HG02840 (cell line): ENCODE measurements around the gene PCDH9.

ENCODE experiments used
- ATAC-seq: cut with Tn5 transposase; IDR thresholded peaks from one replicate; pipeline ENCODE4 v1.9.1; 2021; ENCODE audit warnings: mild to moderate bottlenecking, moderate library complexity, moderate number of reproducible peaks; ENCODE audit not compliant: unreplicated experiment, low FRiP score

PCDH9 gene, protein sequence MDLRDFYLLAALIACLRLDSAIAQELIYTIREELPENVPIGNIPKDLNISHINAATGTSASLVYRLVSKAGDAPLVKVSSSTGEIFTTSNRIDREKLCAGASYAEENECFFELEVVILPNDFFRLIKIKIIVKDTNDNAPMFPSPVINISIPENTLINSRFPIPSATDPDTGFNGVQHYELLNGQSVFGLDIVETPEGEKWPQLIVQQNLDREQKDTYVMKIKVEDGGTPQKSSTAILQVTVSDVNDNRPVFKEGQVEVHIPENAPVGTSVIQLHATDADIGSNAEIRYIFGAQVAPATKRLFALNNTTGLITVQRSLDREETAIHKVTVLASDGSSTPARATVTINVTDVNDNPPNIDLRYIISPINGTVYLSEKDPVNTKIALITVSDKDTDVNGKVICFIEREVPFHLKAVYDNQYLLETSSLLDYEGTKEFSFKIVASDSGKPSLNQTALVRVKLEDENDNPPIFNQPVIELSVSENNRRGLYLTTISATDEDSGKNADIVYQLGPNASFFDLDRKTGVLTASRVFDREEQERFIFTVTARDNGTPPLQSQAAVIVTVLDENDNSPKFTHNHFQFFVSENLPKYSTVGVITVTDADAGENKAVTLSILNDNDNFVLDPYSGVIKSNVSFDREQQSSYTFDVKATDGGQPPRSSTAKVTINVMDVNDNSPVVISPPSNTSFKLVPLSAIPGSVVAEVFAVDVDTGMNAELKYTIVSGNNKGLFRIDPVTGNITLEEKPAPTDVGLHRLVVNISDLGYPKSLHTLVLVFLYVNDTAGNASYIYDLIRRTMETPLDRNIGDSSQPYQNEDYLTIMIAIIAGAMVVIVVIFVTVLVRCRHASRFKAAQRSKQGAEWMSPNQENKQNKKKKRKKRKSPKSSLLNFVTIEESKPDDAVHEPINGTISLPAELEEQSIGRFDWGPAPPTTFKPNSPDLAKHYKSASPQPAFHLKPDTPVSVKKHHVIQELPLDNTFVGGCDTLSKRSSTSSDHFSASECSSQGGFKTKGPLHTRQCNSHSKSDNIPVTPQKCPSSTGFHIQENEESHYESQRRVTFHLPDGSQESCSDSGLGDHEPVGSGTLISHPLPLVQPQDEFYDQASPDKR (N-terminal part only)

GRCh38 chr13:67229481-67230403 lies at the start of gene PCDH9:
Gene PCDH9, minus strand, starts transcription at chr13:67230336. Its CDS starts 1,896 bp downstream, at chr13:67228440.
- ATAC-seq: no peak

DNA sequence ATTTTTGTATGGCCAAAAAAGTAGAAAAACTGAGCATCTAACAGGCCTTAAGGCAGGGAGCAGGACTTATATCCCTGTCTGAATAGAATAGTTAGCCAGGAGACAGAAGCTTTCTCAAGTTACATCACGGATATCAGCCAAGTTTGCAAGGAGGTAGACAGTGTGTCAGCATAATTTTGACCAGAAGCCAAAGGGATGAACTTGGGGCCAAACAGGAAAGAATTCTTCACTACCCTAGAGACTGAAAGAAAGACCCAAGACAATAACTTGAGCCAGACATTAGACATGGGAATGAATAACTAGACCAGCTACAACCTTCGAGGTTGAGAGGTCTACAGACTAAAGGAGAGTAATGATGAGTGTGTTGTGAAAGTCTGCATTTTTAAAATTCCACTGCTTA lies 48.1 kb upstream of the PCDH9 start:
- no peak for ATAC-seq

GRCh38 chr13:67277581-67277980 lies 47.4 kb upstream of the PCDH9 start:
- no peak for ATAC-seq

DNA sequence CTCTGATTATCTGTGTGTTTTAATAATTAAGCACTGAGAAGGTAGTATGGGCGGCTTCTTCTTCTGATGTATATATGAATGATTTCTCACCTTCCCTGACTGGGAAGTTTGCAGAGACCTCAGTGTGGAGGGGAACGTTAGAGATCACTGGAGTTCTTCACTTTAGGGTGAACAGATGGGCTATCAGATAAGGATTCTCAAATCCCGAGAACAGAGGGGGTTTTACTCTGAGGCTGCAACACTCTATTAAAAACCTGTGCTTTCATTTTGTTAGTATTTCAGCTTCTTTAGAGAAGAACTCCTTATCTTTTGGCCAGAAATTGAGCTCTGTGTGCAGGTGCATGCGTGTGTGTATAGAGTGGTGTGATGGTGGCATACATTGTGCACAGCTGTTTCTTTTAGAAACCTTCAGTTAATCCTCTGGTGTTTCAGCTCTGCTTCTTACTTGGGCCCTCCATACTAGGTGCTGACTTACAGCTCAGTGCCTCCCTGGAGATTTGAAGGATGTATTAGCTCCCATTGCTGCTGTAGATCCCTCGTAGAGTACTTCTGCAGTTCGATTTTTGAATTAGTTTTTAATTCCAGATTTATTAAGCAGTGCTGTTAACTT lies 45.3 kb upstream of the PCDH9 start:
- no peak for ATAC-seq

DNA sequence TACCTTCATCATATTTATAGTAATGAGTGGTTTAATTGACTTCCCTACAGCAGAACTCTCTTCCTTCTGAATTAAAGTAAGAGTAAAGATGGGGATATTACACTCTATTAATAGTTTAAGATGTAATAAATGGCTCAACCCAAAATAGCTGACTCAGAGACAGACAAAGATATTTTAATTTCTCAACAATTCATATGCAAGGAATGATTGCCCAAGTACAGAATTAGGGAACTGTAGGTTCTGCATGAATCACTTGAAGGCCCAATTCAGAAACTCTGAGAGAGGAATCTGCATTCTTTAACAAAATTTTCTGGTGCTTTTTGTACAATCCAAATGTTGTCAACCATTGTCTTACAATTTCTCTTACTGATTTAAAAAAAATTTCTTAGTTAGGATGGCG lies 42.9 kb upstream of the PCDH9 start:
- no peak for ATAC-seq

- ATAC-seq: no peak
Measured at GRCh38 chr13:67267136-67267535, 37.0 kb upstream of the PCDH9 start.

GRCh38 chr13:67259208-67259607 lies 29.1 kb upstream of the PCDH9 start:
- ATAC-seq: no peak

DNA sequence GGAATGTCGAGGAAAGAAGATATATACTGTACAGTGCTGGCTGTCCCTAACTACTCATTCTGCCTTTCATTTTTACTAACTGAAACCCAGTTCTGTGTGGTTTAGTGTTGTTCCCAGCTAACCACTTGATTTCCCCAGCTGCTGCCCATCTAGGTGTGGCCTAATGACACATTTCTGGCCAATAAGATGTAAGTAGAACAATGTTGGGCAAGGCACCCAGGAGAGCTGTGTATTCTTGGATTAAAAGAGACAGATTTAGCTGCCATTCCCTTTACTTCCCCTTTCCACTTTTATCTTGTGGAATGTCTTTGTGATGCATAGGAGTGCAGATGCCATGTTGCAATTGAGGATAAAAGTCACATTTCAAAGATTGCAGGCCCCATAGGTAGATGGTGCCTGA lies 28.3 kb upstream of the PCDH9 start:
- no peak for ATAC-seq

DNA sequence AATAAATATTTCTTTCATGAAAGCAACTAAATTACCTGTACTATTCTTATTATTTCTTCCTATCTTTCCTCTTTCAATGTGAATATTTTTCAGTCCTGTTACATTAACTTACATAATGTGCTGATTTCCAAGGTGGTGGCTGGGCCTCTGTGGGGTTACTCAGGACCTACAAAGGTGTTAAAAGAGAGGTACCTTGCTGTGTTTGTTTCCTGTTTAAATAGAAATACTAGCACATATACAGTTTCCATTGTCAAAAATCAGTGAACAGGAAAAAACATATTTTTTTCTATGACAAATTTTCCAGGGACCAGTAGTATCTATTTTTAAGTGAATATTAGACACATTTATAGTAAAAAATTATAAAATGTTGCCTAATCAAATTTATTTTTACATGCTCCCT lies 8.7 kb upstream of the PCDH9 start:
- no peak for ATAC-seq

DNA sequence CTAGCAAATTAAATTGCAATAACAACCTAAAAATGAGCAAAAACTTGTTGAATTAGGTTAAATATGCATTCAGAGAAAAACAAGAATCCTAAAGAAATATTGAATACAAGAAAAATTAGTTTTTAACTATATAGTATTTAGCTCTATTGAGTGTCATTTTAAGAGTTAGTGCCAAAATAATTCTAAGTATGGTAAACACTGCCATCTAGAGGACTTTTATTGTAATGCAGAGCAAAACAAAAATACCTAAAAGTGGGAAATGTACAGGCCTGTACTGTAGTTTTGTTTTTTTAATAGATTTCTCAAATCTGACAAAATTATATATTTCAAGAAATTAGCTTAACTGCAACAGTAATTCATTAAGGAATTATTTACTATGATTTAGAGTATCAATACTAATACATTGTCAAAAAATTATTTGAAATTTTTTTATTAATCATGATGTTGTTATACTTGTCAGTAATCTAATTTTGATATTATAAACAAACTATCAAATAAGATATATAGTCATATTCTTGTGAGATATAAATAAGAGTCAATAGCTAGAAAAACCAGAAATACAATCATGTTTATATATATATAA lies 8.2 kb upstream of the PCDH9 start:
- no peak for ATAC-seq

- ATAC-seq: no peak
Measured at GRCh38 chr13:67235265-67235664, 5.1 kb upstream of the PCDH9 start.

GRCh38 chr13:67232384-67232783 lies 2.2 kb upstream of the PCDH9 start:
- ATAC-seq: no peak

DNA sequence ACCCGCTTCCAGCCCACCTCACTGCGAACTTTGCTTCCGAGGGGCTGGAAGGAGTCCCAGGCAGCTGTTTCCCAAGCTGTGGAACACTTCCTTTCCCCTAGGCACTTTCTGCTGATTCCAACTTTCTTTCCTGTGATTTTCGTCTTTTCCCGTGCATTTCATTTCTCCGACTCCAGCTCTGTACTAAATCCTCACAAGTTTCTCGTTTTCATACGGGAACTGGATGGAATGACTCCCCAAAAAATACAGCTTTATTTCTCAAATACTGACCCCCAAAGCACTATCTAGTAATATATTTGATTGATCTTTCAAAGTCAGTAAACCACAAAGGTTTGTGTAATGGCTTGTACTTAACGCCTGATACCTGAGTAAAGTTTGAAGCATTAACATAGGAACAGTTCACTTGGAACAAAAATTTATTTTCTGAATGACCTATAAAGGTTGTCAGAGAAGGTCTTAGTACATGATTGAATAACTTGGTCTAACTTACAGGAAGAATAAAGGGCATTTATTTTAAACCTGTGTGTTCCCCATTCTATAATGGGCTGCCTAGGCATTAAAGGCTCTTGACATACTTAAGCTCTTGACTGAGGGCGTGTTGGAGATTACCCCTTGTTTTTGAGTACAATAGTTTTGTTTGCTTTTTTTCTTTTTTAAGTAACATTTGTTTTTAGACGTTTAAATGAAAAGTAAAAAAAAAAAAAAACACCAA lies 1.3 kb upstream of the PCDH9 start:
- ATAC-seq: no peak

DNA sequence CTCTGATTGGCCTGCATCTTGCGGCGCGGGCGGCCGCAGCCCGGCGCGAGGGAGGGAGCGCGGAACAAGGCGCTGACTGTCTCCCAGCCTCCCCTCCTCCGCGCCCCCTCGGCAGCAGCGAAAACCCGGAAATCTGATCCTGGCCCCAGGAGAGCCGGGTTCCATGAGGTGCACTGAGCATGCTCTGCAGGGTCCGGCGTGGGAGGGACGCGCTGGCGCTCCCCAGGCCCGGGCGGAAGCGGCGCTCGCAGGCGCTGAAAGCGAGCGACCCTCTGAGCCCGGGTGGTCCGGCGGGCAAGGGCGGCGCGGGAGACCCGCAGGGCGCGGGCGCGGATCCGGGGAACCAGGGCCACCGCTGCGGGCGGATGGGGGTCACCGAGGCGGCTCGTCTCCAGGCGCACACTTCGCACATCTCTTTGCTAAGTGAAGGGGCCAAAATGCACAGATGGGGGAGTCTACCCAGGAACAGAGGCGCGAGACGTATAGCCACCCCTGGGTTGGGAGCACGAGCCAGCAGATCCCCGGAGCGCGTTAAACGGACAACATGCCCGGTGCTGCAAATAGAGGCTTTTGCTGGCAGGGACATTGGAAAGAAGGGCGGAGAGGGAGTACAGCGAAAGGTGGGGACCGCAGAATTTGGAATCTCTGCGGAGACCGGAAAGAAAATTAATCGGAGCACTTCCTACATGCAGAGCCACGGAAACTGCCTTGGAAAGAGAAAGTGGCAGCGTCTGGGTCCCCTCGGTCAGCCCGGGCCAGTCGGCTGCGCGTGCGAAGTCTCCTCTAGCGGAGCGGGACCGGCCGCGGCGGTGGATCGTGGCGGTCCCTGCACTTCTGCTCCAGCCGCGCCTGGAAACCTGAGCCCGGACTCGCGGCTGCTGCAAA lies 510 bp upstream of the PCDH9 start:
- ATAC-seq: peak; percentile 98

- no peak for ATAC-seq
Measured at GRCh38 chr13:67228916-67229315, 1.2 kb downstream of the PCDH9 start.

- no peak for ATAC-seq
Measured at GRCh38 chr13:67228031-67228430, 2.1 kb downstream of the PCDH9 start.

DNA sequence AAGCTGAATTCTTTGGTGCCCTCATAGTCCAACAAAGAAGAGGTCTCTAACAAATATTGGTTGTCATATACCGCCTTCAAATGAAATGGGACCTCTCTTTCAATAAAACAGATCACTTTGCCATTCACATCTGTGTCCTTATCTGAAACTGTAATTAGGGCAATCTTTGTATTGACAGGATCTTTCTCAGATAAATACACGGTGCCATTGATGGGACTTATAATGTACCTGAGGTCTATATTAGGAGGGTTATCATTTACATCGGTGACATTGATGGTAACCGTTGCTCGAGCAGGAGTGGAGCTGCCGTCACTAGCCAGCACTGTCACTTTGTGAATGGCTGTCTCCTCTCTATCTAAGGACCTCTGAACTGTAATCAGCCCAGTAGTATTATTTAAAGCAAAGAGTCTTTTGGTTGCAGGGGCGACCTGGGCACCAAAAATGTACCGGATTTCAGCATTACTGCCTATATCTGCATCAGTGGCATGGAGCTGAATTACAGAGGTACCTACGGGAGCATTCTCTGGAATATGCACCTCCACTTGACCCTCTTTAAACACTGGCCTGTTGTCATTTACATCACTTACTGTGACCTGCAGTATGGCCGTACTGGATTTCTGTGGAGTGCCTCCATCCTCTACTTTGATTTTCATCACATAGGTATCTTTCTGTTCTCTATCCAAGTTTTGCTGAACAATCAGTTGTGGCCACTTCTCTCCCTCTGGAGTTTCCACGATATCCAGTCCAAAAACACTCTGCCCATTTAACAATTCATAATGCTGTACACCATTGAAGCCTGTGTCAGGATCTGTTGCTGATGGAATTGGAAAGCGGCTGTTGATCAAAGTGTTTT lies 2.8 kb downstream of the PCDH9 start:
- ATAC-seq: no peak
